Thoracic aorta (tissue), 2 donors: ENCODE measurements around the gene RRAS. TPM values are rescaled to one million over a fixed set of nuclear protein-coding genes. Genes with fewer than 3 reads are reported as not detected.
A peak's percentile ranks its signal among the peaks of the same experiment; 100 is the strongest.

Experiments used
- ATAC-seq: fragments of 150-250 bp; one replicate; pipeline ENCODE4 v1.8.0; 2017; ENCODE audit warnings: low read depth; ENCODE audit not compliant: insufficient number of reproducible peaks, low FRiP score
- DNase-seq: peaks from one replicate; pipeline ENCODE4 v3.0.0-alpha.2; 2020; ENCODE audit warnings: low spot score
- H3K27ac ChIP-seq, 2 donors: fragments of 200-600 bp; sonication (generic); 1 replicate in 1 of 2; 2 replicates in 1 of 2; pipeline ENCODE4 v1.5.1; 2016; ENCODE audit warnings: mild to moderate bottlenecking in 2 of 2, moderate library complexity in 2 of 2
- H3K27me3 ChIP-seq: fragments of 200-600 bp; sonication (generic); replicated peaks from 2 replicates; pipeline ENCODE4 v1.6.0; 2016; ENCODE audit warnings: mild to moderate bottlenecking; ENCODE audit not compliant: insufficient read depth
- H3K36me3 ChIP-seq: fragments of 200-600 bp; sonication (generic); one replicate; pipeline ENCODE4 v1.5.1; 2016
- H3K4me1 ChIP-seq, 2 donors: fragments of 200-600 bp; sonication (generic); 1 replicate in 1 of 2; 2 replicates in 1 of 2; pipeline versions ENCODE4 v1.5.1 to v1.6.0; 2016; ENCODE audit warnings: low read depth in 2 of 2, mild to moderate bottlenecking in 1 of 2; ENCODE audit not compliant: control insufficient read depth in 1 of 2
- H3K4me3 ChIP-seq: fragments of 200-600 bp; sonication (generic); 2 replicates; pipeline ENCODE4 v1.5.1; 2016; ENCODE audit warnings: mild to moderate bottlenecking
- H3K9me3 ChIP-seq: fragments of 200-600 bp; sonication (generic); 2 replicates; pipeline ENCODE4 v1.5.1; 2016
- CTCF ChIP-seq: fragments of 200-600 bp; sonication (generic); IDR thresholded peaks from one replicate; pipeline ENCODE4 v1.5.1; 2019; ENCODE audit warnings: antibody characterized with exemption
- total RNA-seq, 2 donors: library from RNA; depleted of rRNA; stranded (reverse); fragments of >200 nt; gene quantifications; one replicate each; pipeline versions ENCODE4 v1.1.0 to v1.2.3, GENCODE V29; 2016

RRAS gene
- 100 to 1,000 TPM in 1 of 2 donors, 10 to 100 TPM in 1; 82.2 to 188 TPM for total RNA-seq

GRCh38 chr19:49640113-49640898 lies at the start of gene RRAS:
Gene RRAS, minus strand, starts transcription at chr19:49640143. Its CDS starts 45 bp downstream, at chr19:49640098.
- TF ChIP-seq CTCF, result no peak
- Histone ChIP-seq H3K27me3 (no peaks in the 10 kb centered on the region), H3K36me3 (peaks cover 8% of the 10 kb centered on the region), H3K9me3 (no peaks in the 10 kb centered on the region), H3K4me1 (peaks cover 11 to 44% of the 10 kb centered on the region in 2 donors), H3K4me3 (peak within 1 kb of the TSS; percentile 96), H3K27ac (peak within 1 kb of the TSS; percentile 100)
- peak; percentile 82 for ATAC-seq
- peak; percentile 99 for DNase-seq

DNA sequence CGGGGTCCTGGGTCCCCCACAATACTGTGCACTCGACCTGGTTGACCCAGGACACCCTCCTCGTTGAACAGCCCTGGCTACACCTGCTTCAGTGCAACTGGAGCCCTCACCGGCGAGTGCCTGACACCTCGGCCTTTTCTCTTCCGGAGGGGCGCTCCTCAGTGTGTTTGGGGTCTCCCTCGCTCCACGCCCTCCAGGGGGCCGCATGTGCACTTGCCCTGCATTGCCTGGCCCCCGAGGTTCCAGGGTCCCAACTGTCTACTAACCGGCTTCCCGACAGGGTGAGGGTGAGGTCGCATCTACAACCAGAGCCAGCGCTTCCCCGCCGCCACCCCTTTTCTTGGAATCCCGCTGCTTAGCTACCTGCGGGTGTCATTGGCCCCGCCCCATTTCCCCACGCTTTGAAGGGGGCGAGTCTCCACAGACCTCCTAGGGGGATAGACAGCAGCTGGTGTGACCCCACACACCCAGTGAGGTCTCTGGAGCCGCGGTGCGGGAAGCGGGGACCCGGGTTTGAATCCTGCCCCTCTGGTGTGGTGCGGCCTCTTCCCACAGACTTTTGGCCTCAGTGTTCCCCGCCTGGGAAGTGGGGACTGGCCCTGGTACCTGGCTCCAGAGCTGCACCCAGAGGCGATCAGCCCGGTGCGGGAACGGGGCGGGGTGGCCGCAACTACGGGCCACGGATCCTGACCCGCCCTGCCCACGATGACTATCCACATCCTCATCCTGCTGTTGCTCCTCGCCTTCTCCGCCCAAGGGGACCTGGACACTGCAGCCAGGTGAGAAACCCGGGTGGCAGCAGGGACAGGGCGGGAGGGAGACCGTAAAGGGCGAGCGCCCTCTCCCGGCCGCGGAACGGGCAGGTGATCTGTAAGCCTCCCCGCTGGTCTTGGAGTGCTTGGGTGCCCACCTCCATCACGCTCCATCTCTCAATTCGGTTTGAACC lies 49.5 kb upstream of the RRAS start, which contains the start of gene ADM5:
ADM5 (plus strand) TSS at position 462 of the 946 bp plus-strand sequence; CDS start at position 706, 244 bp downstream.
- ATAC-seq, result no peak

DNA sequence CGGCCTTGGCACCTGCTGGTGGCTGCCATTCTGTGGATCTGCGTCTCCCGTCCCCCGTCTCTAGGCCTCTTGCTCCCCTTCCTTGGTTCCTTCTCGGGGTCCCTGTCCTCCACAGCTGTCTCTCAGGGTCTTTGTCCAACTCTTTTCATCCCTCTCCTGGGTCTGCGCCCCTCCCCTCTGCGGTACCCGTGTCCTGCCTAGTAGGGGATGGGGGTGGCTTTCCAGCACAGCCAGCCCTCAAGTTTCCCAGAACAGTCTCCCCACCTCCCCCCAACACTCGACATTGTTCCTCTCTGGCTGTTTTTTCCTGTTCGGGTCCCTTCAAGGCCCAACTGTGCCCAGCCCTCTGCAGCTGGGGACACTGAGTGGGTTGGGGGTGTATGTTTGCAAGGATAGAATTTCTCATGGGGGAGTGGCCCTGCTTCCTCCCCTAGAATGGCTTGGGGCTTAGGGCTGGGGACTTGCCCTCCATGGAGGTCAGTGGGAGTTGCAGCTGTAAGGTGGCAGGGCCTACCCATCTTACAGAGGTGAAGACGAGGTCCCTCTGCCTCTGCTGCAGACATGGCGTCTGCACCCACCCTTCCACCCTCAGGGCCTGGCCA lies 48.7 kb upstream of the RRAS start:
- ATAC-seq (no peak), DNase-seq (no peak)
- Histone ChIP-seq H3K4me1 (peaks cover 4 to 28% of the 10 kb centered on the region in 2 donors), H3K9me3 (no peaks in the 10 kb centered on the region), H3K36me3 (peaks cover 23% of the 10 kb centered on the region), H3K27ac (no peak overlapping the region), H3K27me3 (no peaks in the 10 kb centered on the region), H3K4me3 (no peak overlapping the region)
- no peak for TF ChIP-seq CTCF

More for the DNA sequence above, 49.5 kb upstream of the RRAS start, which contains the start of gene ADM5:
- H3K27ac ChIP-seq, result peak within 1 kb of the TSS; percentile 23 to 30
- peaks cover 4 to 28% of the 10 kb centered on the region in 2 donors for H3K4me1 ChIP-seq
- no peaks in the 10 kb centered on the region for H3K27me3 ChIP-seq
- TF ChIP-seq CTCF, result no peak
- no peak for DNase-seq
- H3K4me3 ChIP-seq, result peak within 1 kb of the TSS; percentile 74
- peaks cover 17% of the 10 kb centered on the region for H3K36me3 ChIP-seq
- H3K9me3 ChIP-seq, result no peaks in the 10 kb centered on the region

- ATAC-seq (no peak), DNase-seq (no peak)
- no peak for TF ChIP-seq CTCF
- no peaks in the 10 kb centered on the region for H3K27me3 ChIP-seq
- no peaks in the 10 kb centered on the region for H3K9me3 ChIP-seq
- H3K36me3 ChIP-seq, result peaks cover 30% of the 10 kb centered on the region
- H3K4me1 ChIP-seq, result peaks cover 4 to 28% of the 10 kb centered on the region in 2 donors
- no peak overlapping the region for H3K4me3 ChIP-seq
- no peak overlapping the region for H3K27ac ChIP-seq
Measured at GRCh38 chr19:49687566-49688316, 47.8 kb upstream of the RRAS start.
